Ureter (tissue), 1 donor: ENCODE results near the gene SPINT4. TPM values are rescaled to one million over a fixed set of nuclear protein-coding genes. Genes with fewer than 3 reads are reported as not detected.
"Not testable (repeated sequence)": the region's sequence is repeated elsewhere in the genome, so short reads cannot be mapped to it uniquely, and the experiment has no call there.

Experiments
- DNase-seq: peaks from one replicate; pipeline ENCODE4 v3.0.0-alpha.2; 2020; ENCODE audit warnings: low spot score
- total RNA-seq: library from RNA; stranded (reverse); gene quantifications from one replicate; pipeline ENCODE4 v1.2.4, GENCODE V29; 2023
- donor health status: DM: yes; HTN: yes; CAD: no.

SPINT4 gene
- not detected for total RNA-seq

DNA sequence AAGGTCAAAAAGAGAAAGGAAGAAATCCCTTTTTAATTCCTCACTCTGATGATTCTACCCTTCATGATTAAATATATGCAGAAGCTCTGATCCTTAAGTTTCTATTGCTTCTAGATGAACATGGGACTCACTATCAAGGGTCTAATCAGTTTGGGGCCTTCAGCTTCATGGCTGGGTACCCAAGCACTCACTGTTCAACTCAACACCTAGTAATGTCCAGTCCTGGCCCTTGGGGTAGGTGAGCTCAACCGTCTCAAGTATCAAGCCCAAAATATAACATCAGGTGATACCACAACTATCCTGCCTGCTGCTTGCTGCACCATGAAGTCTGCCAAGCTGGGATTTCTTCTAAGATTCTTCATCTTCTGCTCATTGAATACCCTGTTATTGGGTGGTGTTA, at the start of gene SPINT4:
TSS of gene SPINT4 (plus strand) at position 301 of the 400 bp plus-strand sequence. CDS start at position 322, 21 bp downstream.
- DNase-seq: no peak

- no peak for DNase-seq
These were observed 49.4 kb upstream of the SPINT4 start for GRCh38 chr20:45672765-45673164.

DNA sequence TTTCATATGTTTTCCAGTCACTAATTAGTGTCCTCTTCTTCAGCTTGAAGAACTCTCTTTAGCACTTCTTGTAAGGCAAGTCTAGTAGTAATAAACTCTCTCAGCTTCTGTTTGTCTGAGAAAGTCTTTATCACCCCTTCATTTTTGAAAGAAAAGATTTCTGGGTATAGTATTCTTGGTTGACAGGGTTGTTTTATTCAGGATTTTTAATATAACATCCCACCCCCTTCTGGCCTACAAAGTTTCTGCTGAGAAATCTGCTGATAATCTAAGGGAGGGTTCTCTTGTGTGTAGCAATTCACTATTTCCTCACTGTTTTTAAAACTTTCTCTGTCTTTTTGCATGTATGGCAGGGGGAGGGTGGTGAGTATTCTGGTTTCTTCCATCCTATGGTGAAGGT, 42.5 kb upstream of the SPINT4 start:
- no peak for DNase-seq

DNA sequence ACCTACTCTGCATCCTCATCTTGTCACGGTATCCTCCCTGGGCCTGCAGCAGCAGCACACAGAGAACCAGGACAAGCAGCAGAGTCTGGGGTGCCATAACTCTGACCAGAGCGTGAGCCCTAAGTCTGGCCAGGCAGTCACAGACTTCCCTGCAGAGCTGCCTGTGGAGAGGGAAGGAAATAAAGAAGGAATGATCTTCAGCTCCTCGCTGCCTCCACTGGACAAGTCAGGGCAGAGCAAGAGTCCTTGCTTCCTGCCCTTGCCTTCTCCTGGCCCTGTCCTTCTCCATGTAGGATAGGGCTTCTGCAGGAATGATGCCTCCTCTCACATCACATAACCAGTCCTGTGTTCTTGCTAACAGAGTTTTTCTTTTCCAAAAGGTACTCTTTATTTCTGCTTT, 36.3 kb upstream of the SPINT4 start:
- no peak for DNase-seq

- not testable (repeated sequence) for DNase-seq
These were observed 28.8 kb upstream of the SPINT4 start for GRCh38 chr20:45693346-45693745.

DNA sequence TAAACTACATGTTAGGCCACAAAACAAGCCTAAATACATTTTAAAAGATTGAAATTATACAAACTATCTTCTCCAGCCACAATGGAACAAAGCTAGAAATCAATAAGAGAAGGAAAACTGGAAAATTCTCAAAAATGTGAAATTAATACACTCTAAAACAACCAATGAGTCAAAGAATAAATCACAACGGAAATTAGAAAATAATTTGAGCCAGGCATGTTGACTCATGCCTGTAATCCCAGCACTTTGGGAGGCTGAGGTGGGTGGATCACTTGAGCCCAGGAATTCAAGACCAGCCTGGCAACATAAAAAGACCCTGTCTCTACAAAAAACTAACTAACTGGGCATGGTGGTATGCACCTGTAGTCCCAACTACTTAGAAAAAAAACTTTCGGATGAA, 26.7 kb upstream of the SPINT4 start:
- DNase-seq: no peak

DNA sequence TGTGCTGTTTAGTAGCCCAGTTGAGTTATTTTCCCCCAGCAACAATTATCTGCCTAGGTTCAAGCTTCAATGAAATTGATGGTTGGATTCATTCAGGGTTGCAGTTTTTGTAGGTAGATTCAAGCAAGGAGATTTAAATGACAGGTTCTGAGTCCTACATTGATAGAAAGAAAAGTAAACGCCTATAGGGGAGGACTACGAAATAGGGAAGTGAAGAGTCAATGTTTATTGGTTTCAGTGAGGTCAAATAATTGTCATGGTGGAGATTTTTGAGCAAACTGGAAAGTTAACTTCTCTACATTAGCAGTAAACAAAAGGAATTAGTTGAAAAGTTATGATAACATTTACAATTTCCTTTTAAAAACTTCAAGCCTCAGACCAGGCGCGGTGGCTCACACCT, 21.0 kb upstream of the SPINT4 start:
- no peak for DNase-seq

DNA sequence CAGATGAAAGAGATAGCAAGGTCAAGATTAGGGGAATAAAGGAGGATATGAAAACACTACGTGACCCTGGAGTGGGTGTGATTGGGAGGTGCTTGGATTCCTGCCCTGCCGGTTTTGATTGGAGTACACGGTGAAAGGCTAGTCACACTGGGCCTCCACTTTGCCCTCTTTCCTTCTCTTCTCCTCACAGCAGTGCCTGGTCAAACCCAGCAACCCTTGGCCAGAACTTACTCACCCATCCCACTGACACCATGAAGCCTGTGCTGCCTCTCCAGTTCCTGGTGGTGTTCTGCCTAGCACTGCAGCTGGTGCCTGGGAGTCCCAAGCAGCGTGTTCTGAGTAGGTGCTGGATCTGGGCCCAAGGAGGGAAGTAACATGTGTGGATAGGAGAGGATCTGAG, 20.3 kb upstream of the SPINT4 start, which contains the start of gene WFDC13:
TSS of gene WFDC13 (plus strand) at position 166 of the 400 bp plus-strand sequence. CDS start at position 252, 86 bp downstream.
- DNase-seq: peak; percentile 73

GRCh38 chr20:45704969-45705637, 17.0 kb upstream of the SPINT4 start, which contains the start of gene WFDC10B:
Gene WFDC10B (minus strand): TSS chr20:45705019. CDS start chr20:45685992, 19,027 bp downstream.
- DNase-seq: no peak

DNA sequence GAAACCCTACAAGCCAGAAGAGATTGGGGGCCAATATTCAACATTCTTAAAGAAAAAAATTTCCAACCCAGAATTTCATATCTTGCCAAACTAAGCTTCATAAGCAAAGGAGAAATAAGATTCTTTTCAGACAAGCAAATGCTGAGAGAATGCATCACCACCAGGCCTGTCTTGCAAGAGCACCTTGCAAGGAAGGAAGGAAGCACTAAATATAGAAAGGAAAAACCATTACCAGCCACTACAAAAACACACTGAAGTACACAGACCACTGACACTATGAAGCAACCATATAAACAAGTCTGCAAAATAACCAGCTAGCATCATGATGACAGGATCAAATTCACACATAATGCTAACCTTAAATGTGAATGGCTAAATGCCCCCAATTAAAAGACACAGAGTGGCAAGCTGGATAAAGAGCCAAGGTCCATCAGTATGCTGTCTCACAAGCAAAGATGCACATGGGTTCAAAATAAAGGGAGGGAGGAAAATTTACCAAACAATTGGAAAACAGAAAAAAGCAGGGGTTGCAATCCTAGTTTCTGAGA, 5.9 kb upstream of the SPINT4 start:
- DNase-seq: not testable (repeated sequence)

GRCh38 chr20:45725134-45725533, 3.0 kb downstream of the SPINT4 start:
- DNase-seq: no peak

GRCh38 chr20:45727044-45727443, 4.9 kb downstream of the SPINT4 start:
- no peak for DNase-seq

DNA sequence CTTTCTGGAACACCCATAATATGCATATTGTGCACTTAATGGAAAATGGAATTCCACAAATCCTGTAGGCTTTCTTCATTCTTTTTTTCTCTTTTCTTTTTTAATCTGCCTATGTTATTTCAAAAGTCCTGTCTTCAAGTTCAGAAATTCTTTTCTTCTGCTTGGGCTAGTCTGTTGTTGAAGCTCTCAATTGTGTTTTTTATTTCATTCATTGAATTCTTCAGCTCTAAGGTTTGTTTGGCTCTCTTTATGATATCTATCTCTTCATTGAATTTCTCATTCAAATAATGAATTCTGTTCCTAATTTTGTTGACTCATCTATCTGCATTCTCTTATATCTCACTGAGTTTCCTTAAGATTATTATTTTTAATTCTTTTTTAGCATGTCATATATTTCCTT, 10.1 kb downstream of the SPINT4 start:
- DNase-seq: no peak

DNA sequence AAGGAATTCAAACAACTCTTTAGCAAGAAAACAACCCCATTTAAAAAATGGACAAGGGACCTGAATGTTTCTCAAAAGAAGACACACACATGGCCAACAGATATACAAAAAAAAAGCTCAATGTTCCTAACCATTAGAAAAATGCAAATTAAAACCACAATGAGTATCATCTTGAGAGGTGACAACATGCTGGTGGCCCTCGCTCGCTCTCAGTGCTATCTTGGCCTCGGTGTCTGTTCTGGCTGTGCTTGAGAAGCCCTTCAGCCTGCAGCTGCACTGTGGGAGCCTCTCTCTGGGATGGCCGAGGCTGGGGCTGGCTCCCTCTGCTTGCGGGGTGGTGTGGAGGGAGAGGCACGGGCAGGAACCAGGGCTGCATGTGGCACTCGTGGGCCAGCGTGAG, 13.4 kb downstream of the SPINT4 start:
- no peak for DNase-seq

GRCh38 chr20:45735988-45736387, 13.8 kb downstream of the SPINT4 start:
- no peak for DNase-seq

DNA sequence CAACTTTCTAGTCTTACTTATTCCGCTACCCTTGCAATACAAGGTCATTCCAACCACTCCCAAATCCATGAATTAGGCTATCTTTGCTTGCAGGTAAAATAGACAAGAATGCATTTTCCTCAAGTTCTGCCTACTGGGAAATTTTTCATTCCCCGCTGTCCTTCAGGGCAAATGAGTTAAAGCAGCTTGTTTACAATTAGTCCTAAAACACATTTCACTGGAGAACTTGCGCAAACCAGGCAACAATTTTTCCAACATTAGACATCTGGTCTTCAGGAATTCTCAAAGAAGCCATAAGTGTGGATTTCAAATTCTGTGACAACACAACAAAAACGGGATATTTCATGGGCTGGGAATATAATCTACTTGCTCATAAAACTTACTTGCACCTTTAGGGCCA, 20.4 kb downstream of the SPINT4 start:
- DNase-seq: no peak

- no peak for DNase-seq
These were observed 22.9 kb downstream of the SPINT4 start for GRCh38 chr20:45745015-45745414.

- no peak for DNase-seq
These were observed 29.6 kb downstream of the SPINT4 start for GRCh38 chr20:45751721-45752120.

DNA sequence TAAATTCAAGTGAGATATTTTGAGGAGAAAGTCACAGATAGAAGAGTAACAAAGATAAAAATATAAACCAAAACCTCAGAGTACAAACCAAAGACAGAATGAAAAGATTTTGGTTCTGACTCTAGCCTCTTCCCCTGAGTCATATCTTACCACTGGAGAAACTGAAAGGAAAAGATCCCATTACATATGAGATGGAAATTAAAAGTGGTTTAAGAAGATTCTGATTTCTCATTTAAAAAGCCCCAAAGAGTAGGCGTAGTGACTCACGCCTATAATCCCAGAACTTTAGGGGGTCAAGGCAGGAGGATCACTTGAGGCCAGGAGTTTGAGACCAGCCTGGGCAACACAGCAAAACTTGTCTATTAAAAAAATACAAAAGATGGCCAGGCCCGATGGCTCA, 30.6 kb downstream of the SPINT4 start:
- no peak for DNase-seq

GRCh38 chr20:45758096-45758495, 35.9 kb downstream of the SPINT4 start:
- no peak for DNase-seq

DNA sequence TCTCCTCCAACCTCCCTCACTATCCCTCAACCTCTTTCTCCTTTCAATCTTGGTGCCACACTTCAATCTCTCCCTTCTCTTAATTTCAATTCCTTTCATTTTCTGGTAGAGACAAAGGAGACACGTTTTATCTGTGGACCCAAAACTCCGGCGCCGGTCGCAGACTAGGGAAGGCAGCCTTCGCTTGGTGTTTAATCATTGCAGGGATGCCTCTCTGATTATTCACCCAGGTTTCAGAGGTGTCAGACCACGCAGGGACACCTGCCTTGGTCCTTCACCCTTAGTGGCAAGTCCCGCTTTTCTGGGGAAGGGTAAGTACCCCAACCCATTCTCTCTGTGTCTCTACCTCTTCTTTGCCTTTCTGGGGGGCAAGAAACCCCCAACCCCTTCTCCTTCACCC, 37.8 kb downstream of the SPINT4 start:
- DNase-seq: not testable (repeated sequence)

GRCh38 chr20:45761966-45762365, 39.8 kb downstream of the SPINT4 start:
- DNase-seq: not testable (repeated sequence)

DNA sequence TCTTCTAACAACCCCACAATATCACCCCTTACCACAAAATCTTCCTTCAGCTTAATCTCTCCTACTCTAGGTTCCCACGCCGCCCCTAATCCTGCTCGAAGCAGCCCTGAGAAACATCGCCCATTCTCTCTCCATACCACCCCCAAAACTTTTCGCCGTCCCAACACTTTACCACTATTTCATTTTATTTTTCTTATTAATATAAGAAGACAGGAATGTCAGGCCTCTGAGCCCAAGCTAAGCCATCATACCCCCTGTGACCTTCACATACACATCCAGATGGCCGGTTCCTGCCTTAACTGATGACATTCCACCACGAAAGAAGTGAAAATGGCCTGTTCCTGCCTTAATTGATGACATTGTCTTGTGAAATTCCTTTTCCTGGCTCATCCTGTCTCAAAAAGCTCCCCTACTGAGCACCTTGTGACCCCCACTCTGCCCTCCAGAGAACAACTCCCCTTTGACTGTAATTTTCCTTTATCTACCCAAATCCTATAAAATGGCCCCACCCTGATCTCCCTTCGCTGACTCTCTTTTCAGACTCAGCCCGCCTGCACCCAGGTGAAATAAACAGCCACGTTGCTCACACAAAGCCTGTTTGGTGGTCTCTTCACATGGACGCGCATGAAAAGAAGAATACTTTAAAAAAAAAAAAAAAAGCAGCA, 42.6 kb downstream of the SPINT4 start:
- not testable (repeated sequence) for DNase-seq
